Activated CD4-positive, alpha-beta T cell treated with anti-CD3 and anti-CD28 coated beads, Interleukin-2, Interleukin-6, amounts not matched to agents 100 ng/mL and 50 ng/mL, durations not matched to agents 16 hours and 8 hours (primary cell): Measurements from ENCODE around the gene FAM72A.
"Not testable (repeated sequence)": the region's sequence is repeated elsewhere in the genome, so short reads cannot be mapped to it uniquely, and the experiment has no call there.

ENCODE experiments used
- DNase-seq: peaks from one replicate; pipeline ENCODE4 v3.0.0-alpha.2; 2020

FAM72A gene

DNA sequence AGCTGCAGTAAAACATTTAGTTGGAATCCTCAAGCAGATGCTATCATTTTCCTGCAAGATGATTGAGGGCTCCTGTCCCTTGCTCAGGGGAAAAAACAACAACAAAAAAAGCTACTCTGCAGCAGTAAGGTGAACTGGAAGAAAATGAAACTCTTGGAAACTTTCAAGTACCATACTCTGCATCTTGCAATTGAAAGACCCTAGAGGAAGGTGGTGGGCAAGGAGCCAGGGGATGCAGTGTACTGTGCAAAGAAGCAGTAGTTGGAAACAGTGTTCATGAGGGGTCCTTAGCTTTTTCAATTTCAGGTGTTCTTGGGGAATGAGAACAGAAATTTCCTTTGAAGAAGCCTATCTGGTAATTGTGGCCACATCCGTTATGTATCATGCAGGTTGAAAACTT, 8.2 kb upstream of the FAM72A start:
- not testable (repeated sequence) for DNase-seq

DNA sequence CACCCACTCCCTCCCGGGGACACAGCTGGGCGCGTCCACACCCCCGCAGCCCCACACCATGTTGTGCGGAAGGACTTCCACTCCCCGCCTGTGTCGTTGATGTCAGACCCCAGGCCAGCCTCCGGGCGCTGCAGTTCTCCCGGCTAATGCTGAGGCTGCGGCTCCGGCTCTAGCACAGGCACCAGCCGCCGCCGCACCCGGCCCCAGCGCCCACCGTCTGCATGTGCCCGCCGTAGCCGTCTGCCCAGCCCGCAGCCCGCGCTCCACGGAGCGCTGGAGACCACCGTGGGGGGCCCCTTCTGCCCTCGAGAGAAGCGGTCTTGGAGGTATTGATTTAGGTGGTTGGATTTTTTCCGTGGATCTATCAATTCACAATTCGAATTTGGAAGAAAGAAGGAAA, 2.9 kb upstream of the FAM72A start:
- not testable (repeated sequence) for DNase-seq

DNA sequence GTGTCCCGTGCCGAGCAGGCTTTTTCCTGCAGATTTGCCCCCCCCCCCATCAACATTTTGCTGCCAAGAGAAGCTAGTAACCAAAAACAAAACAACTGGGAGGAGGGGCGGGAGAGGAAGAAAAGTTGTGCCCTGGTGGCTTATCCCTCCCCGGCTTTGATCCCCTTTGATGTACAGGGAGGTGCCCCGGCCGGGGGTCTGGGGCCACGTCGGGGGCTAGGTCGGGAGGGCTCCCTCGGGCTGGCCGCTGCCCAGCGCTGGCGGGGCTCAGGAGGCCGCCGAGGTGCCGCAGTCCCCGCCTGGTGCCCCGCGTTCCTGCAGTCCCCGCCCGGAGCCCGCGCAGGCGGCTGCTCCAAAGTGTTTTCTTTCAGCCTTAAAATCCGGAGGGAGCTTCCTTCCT, 2.2 kb upstream of the FAM72A start:
- peak; percentile 0 for DNase-seq

DNA sequence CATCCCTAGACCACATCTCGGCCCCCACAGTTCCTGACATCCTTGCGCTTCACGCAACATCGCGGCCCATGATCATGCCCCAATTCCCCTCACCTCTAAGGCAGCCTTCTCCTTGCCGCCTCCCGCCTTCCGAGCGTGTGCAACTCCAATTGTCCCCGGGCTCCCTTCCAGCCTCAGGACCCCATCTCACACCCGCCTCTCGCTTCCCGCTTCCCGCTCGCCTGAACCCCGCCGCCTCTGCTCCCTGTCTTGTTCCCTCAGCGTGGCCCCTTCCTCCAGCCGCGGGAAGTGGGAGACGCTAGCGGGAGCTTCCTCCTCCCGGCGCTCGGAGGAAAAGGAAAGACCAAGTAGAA, 1.5 kb upstream of the FAM72A start:
- DNase-seq, result peak; percentile 7

DNA sequence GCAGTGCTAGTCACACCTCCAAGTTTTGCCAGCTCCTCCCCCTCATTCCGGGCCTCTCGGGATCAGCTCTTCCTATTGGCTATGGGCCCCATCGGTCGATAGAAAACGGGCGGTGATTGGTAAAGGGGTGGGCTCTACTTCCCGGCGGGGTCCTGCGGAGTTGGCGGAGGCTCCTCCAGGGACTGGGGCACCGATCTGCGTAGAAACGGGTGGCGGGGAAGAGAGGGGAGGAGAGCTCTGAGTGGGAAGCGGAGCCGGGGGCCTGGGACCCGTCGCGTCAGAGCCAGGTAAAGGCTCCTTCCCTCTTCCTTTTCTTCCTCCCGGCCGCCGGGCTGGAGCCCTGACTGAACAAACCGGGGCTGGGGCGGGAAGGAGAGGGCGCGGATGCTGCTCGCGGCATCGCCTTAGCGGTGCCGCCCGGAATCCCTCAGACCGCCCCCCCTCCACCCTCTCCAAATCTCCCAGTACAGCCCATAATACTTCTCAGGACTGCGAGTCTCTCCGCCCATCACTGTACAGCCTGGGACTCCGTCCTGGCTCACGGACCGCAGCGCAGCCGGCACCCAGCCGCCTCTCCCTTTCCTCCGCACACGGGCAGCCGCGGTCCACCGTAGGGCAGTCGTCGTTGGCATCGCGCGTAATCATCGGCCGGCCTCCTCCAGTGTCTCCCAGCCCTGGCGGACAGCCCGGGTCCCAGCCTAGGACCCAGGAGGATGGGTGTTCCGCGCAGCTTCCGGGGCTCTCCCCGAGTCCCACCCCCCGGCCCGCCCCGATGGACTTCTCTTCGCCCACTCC, 922 bp upstream of the FAM72A start, which contains the start of gene SRGAP2:
SRGAP2 (plus strand) TSS at position 178 of the 795 bp plus-strand sequence. CDS start 2,430 bp downstream, outside the sequence.
- peak; percentile 66 for DNase-seq

DNA sequence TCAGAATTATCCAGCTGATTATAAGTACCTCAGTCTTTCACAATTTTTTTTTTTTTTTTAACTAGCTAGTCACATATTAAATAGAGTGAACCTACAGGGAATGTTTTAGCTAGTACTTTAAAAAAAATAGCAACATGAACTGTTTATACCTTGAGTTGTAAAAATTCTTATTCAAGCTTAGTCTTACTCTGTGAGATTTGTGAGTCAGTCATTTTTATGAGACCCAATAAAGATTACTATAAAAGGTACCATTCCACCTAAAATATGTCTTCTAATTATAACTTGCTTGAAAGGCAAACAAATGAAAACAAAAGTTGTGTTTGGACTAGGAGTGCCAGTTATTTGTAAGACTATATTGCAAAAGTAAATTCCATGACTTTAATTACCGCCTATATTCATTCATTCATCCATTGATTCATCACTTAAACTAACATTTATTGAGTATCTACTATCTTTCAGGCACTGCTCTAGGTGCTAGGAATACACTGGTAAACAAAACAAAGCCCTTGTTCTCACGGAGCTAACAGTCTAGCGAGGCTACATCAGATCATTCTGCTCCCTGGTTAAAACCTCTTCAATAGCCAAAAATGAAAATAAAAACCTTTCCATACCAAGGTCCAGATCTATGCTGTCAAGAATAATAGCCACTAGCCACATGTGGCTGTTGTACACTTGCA, 5.8 kb downstream of the FAM72A start:
- DNase-seq, result not testable (repeated sequence)

DNA sequence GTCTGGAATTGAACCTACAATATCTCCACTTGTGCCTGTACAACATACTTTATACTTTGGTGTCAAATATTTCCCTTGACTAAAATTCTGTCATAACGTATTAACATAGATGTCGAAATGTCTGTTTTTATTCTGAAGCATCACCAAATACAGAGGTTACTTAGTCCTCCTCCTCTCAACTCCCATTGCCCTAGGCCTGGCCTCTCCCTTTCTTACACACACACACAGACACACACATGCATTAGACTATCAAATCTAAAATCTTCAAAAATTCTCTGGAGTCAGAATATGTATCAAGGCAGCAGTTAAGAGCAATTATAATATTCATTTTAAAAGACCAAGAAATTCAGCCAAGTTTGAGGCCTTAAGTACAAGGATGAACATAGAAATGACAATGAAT, 7.5 kb downstream of the FAM72A start:
- not testable (repeated sequence) for DNase-seq

DNA sequence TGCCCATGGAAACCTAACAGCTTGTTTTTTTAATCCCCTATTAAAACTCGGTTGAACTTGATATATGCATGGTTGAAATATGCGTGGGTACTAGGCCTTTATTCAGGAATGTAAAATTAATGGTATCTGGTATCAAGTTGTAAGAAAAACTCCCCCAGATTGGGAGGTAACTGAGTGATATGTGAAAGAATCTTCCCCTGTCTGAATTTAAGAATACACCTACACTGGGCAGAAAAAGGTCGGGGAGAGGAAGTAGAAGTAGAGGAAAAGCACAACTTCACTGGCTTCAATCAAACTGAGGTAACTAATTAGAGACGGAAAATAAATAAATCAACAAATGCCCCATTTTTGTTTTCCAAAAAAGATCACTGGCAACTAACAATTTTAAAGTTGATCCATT, 15.8 kb downstream of the FAM72A start:
- DNase-seq, result not testable (repeated sequence)

DNA sequence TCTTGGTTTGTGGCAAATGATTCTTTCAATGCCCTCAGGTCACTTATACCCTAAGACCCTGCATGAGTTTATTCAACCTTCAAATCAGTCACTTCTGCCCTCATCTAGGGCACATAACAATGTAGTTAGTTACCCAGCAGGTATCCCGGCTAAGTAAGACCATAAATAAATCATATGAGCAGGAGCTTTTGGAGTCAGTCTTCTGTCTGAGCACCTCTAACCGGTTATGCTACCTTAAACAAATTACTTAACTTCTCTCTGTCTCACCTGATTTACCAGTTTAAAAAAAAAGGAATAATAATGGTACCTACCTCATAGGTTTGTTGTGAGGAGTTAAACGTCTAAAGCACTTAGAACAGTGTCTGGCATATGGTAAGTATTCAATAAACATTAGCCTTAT, 16.9 kb downstream of the FAM72A start:
- not testable (repeated sequence) for DNase-seq

DNA sequence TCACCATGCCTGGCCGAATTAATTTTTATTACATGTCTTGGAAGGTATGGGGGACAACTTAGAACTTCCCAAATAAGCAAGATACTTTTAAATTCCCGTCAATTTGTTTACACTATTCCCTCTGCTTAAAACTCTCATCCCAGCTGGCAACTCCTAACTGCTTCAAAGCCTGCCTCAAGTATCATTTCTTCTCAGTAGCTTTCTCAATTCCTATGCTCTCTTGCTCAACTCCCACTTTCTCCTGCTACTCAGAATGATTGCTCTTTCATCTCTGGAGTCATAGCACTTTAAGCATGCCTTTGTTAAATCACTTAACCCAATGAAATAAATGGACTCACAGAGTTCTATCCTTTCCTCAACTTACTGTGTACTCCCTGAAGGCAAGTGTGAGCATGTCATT, 18.9 kb downstream of the FAM72A start:
- not testable (repeated sequence) for DNase-seq

DNA sequence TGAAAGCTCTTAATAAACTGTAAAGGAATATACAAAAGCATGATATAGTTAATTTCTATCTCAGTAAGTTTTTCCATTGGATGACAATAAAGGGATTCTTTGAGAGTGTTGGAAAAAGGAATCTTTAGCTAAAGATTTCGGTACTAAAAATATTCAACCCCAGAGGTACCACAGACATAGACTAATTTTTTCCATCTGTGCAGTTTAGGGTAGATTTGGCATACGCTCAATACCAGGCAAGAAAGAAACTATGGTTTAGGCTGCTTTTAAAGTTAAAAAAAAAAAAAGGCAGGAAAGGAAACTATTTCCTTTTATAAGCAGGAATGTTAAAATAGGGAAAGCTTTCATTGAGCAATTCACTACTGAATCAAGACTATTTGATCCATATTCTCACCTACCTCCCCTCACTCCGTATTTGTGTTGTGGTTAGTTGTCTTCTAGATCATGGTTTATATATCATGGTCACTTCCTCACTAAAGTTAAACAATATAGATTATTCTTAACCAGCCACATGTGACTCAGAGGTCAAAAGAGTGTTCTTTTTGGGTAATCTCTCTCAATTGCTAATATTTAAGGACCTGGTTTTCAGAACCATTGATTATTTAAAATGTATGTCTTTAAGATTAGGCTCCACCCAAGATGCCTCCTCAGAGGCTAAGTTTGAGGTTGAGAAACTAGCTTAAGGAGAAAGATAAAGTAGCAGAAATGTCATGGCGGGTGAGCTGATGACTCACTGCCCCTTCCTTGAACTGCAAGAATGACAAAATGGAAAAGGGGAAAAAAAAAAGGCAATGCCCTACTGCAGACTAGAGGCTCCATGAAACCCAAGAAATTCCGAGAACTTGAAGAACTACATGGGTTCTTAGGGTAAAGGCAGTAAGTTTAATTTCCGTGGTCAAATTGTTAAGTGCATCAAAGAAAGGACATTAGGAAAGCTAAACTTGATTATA, 20.0 kb downstream of the FAM72A start:
- DNase-seq, result not testable (repeated sequence)

DNA sequence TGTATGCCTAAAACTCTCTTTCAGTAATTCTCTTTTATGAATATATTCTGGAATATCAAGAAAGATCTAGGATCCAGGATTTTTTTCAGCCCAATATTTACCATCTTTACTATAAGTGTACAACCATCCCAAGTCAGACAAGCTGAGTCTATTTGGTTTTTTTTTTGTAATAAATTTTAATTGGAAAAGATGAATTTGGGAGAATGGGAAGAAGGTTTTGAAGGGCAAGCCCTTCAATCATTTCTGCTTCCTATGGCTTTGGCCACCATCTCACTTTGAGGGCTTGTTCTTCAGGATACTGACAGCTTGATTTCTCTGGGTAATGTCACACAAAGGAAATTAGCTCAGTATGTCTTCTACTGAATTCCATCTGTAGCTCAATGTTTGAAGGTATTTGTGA, 23.0 kb downstream of the FAM72A start:
- DNase-seq, result not testable (repeated sequence)

DNA sequence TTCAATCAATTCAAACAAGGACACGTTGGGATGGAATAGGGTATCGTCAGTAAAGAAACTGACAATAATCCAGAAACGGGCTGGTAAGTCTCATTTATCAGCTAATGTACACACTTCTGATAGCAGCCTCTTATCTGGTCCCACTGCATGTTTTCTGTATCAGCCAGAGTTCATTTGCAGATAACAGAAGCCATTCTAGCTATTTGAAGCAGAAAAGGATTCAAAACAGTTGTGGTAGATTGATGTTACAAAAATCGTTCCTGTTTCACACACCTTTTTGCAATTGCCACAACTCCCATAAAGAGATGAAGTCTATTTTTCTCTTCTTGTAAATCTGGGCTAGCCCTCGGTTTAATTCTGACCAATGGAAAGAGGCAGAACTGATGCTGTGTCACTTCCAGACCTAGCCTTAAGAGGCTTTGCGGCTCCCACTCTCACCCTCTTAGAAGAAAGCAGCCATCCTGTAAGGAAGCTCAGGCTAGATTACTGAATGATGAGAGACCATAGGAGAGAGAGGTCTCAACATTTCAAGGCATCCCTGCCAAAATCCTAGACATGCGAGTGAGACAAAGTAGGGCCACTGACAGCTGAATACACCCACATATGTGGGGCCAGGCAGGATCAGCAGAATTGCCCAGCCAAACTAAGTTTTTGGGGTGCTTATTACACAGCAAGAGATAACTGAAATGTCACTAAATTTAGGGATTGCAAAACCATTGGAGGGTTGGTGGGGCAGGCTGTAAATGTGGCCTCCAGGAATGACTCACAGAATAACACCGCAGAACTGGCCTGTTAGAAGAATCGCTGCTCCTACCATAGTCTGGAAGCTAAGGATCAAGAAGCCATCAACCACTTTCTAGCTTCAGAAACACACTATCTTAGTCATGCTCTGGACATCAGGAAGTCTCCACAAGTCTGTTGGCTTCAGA, 24.3 kb downstream of the FAM72A start:
- DNase-seq, result not testable (repeated sequence)

DNA sequence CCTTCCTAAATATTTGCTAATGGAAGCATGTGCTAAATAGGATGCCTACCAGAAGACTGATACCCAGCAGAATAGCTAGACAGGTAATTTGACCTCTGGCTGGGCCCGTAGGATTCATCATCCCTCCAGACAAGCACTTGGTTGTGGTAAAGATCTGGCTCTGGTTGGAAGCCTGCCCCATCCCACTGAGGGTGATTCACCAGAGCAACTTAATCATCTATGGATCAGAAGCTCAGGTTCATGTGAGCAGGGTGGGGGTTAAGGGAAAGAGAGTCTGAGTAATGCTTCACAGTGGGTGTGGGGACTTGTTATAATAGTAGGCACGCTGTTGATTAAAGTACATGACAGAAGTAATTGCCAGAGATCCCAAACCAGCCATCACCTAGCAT, 26.5 kb downstream of the FAM72A start:
- DNase-seq, result not testable (repeated sequence)

DNA sequence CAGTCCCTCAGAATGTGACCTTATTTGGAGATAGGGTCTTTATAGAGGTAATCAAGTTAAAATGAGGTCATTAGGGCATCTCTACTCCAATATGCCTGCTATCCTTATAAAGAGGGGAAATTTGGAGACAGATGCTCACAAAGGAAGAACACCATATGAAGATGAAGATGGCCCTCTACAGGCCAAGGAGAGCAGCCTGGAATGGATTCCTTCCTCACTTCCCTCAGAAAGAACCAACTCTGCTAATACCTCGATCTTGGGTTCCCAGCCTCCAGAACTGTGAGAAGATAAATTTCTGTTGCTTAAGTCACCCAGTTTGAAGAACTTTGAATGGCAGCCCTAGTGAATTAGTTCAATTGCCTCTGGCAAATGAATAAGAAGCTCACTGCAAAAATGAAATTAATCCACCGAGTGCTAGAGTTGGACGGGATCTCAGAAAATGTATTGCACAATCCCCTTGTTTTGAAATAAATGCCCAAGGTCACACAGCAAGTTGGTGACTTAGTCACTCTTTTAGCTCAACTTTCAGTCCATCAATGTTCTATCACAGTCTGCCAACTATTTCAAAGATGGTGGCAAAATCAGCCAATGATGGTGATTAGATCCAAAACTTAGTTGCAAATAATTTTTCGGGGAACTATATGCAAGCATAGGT, 27.1 kb downstream of the FAM72A start:
- DNase-seq, result not testable (repeated sequence)

DNA sequence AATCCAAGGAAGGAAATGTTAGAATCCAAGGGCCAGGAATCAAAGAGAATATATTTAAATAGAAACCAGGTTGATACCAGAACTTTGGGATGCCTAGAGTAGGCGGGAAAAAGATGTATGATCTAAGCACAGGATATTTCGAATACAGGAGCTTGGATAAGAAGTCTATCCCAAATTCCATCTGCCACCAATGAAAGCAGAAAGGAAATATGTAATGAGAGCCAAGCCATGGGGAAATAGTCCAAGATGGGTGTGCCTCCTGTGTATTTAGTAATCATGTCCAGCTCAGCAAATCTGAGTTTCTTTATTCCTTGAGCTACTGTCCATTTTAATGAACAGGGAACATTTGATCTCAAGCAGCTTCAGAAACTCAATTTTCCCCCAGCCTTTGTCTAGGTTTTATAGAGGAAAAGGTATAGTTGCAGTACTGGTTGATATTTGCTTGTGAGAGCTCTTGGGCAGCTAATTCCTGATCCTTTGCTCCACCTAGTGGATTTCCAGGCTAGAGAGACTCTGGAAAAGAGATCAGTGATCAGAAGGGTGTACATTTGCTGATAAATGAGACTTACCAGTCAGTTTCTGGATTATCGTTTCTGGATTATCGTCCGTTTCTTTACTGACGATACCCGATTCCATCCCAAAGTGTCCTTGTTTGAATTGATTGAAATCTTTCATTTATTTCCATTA, 28.3 kb downstream of the FAM72A start:
- DNase-seq, result not testable (repeated sequence)

DNA sequence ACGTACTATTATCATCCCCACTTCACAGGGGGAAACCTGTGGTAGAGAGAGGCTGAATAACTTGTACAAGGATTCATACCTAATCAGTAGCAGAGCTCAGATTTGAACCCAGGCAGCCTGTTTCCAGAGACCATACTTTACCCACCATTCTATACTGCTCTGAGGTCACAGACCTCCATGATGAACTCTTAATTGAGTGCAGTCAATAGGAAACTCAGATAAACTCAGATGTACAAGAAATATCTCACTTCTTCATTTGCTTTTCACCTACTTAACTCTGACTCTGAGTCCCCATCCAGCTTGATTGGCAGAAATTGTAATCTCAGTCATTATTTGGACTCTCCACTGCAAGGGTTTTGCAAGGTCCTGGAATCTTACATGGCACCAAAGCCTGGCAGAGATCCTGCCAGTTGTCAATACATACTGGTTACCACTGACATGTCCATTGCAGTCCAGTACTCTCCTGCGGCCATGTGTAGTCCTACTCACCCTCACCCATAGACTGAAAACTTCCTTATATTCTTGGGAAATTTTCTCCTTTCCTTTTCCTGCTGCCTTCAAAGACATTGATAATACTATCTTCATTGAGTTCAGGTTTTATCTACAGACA, 29.4 kb downstream of the FAM72A start:
- not testable (repeated sequence) for DNase-seq

DNA sequence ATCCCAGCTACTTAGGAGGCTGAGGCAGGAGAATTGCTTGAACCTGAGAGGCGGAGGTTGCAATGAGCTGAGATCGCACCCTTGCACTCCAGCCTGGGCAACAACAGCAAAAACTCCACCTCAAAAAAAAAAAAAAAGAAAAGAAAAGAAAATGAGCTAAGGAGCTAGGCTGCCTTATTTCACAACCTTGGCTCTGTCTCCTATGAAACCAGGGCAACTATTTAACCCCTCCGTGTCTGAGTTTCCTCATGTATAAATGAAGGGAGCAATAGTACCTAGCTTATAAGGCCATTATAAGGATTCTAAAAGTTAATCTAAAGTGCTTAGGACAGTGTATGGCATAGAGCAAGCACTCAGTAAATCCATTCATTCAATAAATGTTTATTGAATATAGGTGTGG, 32.8 kb downstream of the FAM72A start:
- not testable (repeated sequence) for DNase-seq

DNA sequence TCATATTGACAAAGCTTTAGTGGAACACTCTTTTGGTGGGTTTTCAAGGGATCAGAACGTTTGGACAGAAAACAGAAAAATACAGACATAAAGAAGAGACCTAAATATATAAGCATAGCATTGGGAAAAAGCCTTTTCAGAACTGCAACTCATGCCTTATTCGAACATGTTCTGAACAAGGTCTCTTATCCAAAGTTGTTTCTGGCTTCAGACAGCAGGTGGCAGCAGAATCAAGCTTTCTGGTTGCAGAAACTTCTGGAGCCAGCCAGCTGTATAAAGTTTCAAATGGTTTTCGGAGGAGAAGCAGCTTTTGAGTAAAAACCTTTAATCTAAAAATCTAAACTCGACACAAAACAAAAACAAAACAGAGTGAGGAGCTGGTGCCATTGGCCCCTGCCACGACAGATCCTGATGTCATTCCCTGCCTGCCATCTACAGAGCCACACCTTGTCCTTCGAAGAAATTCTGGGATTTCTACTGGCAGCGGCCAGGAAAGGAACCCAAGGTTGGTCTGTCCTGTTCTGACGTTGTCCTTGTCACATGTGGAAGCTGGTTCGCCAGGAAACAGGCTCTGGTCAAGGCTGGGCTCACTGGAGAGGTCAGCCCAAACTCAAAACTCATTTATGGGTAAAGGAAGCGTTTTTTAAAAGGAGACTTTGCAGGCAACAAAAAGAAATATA, 35.1 kb downstream of the FAM72A start:
- DNase-seq, result not testable (repeated sequence)
